B cell (primary cell): ENCODE measurements around the gene PHRF1. TPM values are rescaled to one million over a fixed set of nuclear protein-coding genes. Genes with fewer than 3 reads are reported as not detected.
A peak's percentile ranks its signal among the peaks of the same experiment; 100 is the strongest.

Experiments
- ATAC-seq: fragments of 200-7000 bp; cut with Tn5 transposase; one replicate; pipeline ENCODE4 v1.10.0; 2021; ENCODE audit warnings: low read depth, mild to moderate bottlenecking, moderate number of reproducible peaks, moderate library complexity
- CTCF ChIA-PET: fragments of 350-600 bp; sonication (Branson Sonifier 250); formaldehyde crosslinking; loops from one replicate; lab custom pipeline; 2021; ENCODE audit warnings: antibody characterized with exemption, inconsistent platforms; lab: Charles Lee
- POLR2A ChIA-PET: fragments of 350-600 bp; sonication (Branson Sonifier 250); formaldehyde crosslinking; loops from one replicate; lab custom pipeline; 2021; ENCODE audit warnings: antibody characterized with exemption; lab: Charles Lee
- DNase-seq: peaks from one replicate; pipeline ENCODE4 v3.0.0; 2013
- H2AFZ ChIP-seq: 2 replicates; pipeline ENCODE4 v1.6.1; 2012; ENCODE audit warnings: mild to moderate bottlenecking, low read depth, low read length; ENCODE audit not compliant: insufficient read depth, poor library complexity, severe bottlenecking
- H3K27ac ChIP-seq, 2 donors: 1 replicate in 1 of 2; 2 replicates in 1 of 2; pipeline ENCODE4 v1.5.1; 2012 to 2013; ENCODE audit warnings: low read length in 2 of 2, mild to moderate bottlenecking in 2 of 2, moderate library complexity in 1 of 2
- H3K27me3 ChIP-seq, 4 experiments: fragments of 200-600 bp in 1 of 4; sonication (generic) in 1 of 4; replicated peaks in 1 of 4; 1 replicate in 2 of 4; 2 replicates in 2 of 4; pipeline versions ENCODE4 v1.6.1 to v1.7.0; 2013 to 2016; ENCODE audit warnings: low read length in 3 of 4, mild to moderate bottlenecking in 2 of 4, mixed read lengths in 1 of 4, moderate library complexity in 1 of 4; ENCODE audit not compliant: insufficient read depth in 4 of 4, control insufficient read depth in 3 of 4; ENCODE audit errors: control extremely low read depth in 1 of 4
- H3K36me3 ChIP-seq, 2 experiments: replicated peaks in 1 of 2; 1 replicate in 1 of 2; 2 replicates in 1 of 2; pipeline versions ENCODE4 v1.6.1 to v1.7.1; 2013; ENCODE audit warnings: low read length in 1 of 2; ENCODE audit not compliant: insufficient read depth in 2 of 2, control insufficient read depth in 1 of 2; ENCODE audit errors: control extremely low read depth in 1 of 2, extremely low read depth in 1 of 2
- H3K4me1 ChIP-seq, 2 donors: fragments of 200-600 bp in 1 of 2; sonication (generic) in 1 of 2; 1 replicate in 1 of 2; 2 replicates in 1 of 2; pipeline versions ENCODE4 v1.5.1 to v1.6.1; 2013 to 2017; ENCODE audit warnings: low read length in 2 of 2; ENCODE audit not compliant: control insufficient read depth in 2 of 2, insufficient read depth in 2 of 2
- H3K4me2 ChIP-seq: replicated peaks from 2 replicates; pipeline ENCODE3; 2012; ENCODE audit warnings: mild to moderate bottlenecking, low read depth, low read length; ENCODE audit not compliant: poor library complexity, severe bottlenecking
- H3K4me3 ChIP-seq, 5 experiments: fragments of 200-600 bp in 1 of 5; sonication (generic) in 1 of 5; 1 replicate in 3 of 5; 2 replicates in 2 of 5; pipeline versions ENCODE4 v1.5.1 to v1.7.0; 2011 to 2016; ENCODE audit warnings: low read length in 4 of 5, mild to moderate bottlenecking in 4 of 5, low read depth in 2 of 5, control low read depth in 1 of 5, moderate library complexity in 1 of 5; ENCODE audit not compliant: insufficient read depth in 1 of 5; ENCODE audit errors: control extremely low read depth in 1 of 5, extremely low read depth in 1 of 5
- H3K79me2 ChIP-seq: fragments of 200-600 bp; sonication (generic); one replicate; pipeline ENCODE4 v1.6.0; 2016; ENCODE audit warnings: low read length; ENCODE audit not compliant: control insufficient read depth, insufficient read depth
- H3K9ac ChIP-seq: fragments of 200-600 bp; sonication (generic); 2 replicates; pipeline ENCODE4 v1.6.1; 2017; ENCODE audit warnings: mild to moderate bottlenecking, low read length, moderate library complexity
- H3K9me3 ChIP-seq, 3 donors: one replicate each; pipeline versions ENCODE4 v1.6.1 to v1.7.1; 2013; ENCODE audit warnings: low read length in 2 of 3; ENCODE audit not compliant: control insufficient read depth in 2 of 3, insufficient read depth in 1 of 3; ENCODE audit errors: control extremely low read depth in 1 of 3
- H4K20me1 ChIP-seq: 2 replicates; pipeline ENCODE4 v1.6.0; 2012; ENCODE audit warnings: mild to moderate bottlenecking, low read length; ENCODE audit not compliant: insufficient read depth, control insufficient read depth, poor library complexity, severe bottlenecking
- H3K27ac Mint-ChIP-seq: one replicate; pipeline ENCODE4 v1.8.0; 2021; ENCODE audit warnings: mixed read lengths
- H3K27me3 Mint-ChIP-seq: one replicate; pipeline ENCODE4 v1.8.0; 2021; ENCODE audit warnings: mixed read lengths
- H3K4me1 Mint-ChIP-seq: one replicate; pipeline ENCODE4 v1.8.0; 2021; ENCODE audit warnings: mixed read lengths
- H3K4me3 Mint-ChIP-seq: one replicate; pipeline ENCODE4 v1.8.0; 2021; ENCODE audit warnings: mixed read lengths
- H3K9me3 Mint-ChIP-seq: one replicate; pipeline ENCODE4 v1.8.0; 2022; ENCODE audit warnings: mixed read lengths; ENCODE audit not compliant: insufficient read depth
- EZH2 ChIP-seq: IDR thresholded peaks from 2 replicates; pipeline ENCODE4 v1.6.1; 2012; ENCODE audit warnings: borderline replicate concordance, low read depth, mild to moderate bottlenecking, moderate library complexity, low read length; ENCODE audit not compliant: insufficient read depth, poor library complexity, severe bottlenecking
- WGBS: methylation state at CpG from one replicate; pipeline ENCODE4 v1.1.5; 2013; ENCODE audit warnings: missing lambda C conversion rate; ENCODE audit not compliant: insufficient coverage; 5-methylcytosine and 5-hydroxymethylcytosine counted together
- intact Hi-C: fragments of 100-400 bp; cut with micrococcal nuclease; formaldehyde crosslinking; loops from one replicate; pipeline ENCODE4 v1.10.0; 2022
- polyA plus RNA-seq: library from polyadenylated mRNA; depleted of rRNA; stranded (reverse); fragments of >200 nt; gene quantifications from 2 replicates; pipeline ENCODE4 v1.2.3, GENCODE V29; 2012
- total RNA-seq, 2 donors: library from RNA; stranded (reverse); fragments of 120-200 nt in 1 of 2; gene quantifications; 1 replicate in 1 of 2; 2 replicates in 1 of 2; pipeline versions ENCODE4 v1.2.3 to v1.2.4, GENCODE V29; 2013 to 2022
- TF ChIP-seq, protein P1 (sequence below): fragments of 200-600 bp; IDR thresholded peaks from one replicate; pipeline ENCODE4 v1.8.0; 2022; ENCODE audit warnings: antibody characterized with exemption, mild to moderate bottlenecking

The PHRF1 gene
- total and polyA plus RNA-seq, 2 donors (not counting 1 experiment from before 2014, with no cell fraction given): 22.3 to 57.9 TPM

DNA sequence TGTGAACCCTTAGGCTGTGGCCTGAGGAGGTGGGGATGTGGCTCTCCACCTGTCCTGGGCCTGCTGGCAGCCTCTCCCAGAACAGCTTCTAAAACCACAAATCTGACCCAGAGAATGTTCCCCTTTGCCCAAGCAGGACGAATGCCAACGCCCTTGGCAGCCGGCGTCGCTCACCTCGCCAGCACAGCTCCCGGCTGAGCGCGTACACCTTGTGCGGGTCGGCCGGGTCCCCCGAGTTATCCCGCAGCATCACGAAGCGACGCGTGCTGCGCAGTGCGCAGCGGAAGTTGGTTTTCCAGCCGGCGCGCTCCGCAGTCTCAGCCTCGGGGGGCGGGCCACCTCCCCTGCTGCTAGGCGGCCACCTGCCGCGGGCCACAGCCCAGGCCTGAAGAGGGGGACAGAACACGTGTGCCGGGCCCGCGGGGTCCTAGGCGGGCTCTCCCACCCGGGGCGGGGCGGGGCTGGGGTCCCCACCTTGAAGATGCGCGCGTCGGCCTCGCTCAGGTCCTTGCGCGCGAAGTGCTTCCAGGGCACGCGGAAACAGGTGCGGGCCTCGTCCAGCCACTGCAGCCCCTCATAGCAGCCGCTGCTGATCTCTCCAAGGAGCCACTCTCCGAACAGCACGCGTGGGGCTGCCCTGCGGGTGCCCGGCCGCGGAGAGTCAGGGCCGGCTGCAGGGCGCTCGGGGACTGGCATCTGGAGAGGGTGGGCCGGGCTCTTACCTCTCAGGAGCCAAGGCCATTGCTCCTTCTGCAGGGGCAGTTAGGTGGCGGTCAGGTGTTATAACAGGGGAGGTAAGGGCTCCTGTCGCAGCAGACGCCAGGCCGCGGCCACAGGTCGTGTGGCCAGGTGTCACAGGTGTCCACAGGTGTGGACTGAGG lies 38.6 kb downstream of the PHRF1 start:
- peak overlapping the region; percentile 81 to 85 for H3K27ac ChIP-seq
- H3K36me3 ChIP-seq: peaks cover 0 to 42% of the 10 kb centered on the region in 2 experiments
- CTCF ChIA-PET: interaction anchor here (1.0 to 1.7 kb wide), 4 partner anchors 10 to 60 kb away, joined by 3 to 8 read pairs (median 4); no protein-coding TSS in a partner anchor
- ATAC-seq (no peak), DNase-seq (peak; percentile 42)
- H3K4me3 ChIP-seq: peak overlapping the region; percentile 45 to 83 (median 79)
- no peaks in the 10 kb centered on the region for H3K27me3 ChIP-seq
- peaks cover 18 to 35% of the 10 kb centered on the region in 2 donors for H3K4me1 ChIP-seq
- H3K4me2 ChIP-seq: peak overlapping the region; percentile 90
- H3K4me1 Mint-ChIP-seq: peaks cover 17% of the 10 kb centered on the region
- H3K27me3 Mint-ChIP-seq: no peaks in the 10 kb centered on the region
- WGBS: 74% methylated on average over 68 of the region's 68 CpGs
- intact Hi-C loops: loop anchor here (10.0 kb wide), 1 partner anchor 110 kb away; no protein-coding TSS in a partner anchor
- peak overlapping the region; percentile 94 for H3K27ac Mint-ChIP-seq
- peaks cover 6% of the 10 kb centered on the region for H3K79me2 ChIP-seq
- peak overlapping the region; percentile 80 for H3K9ac ChIP-seq
- TF ChIP-seq EZH2: no peak
- TF ChIP-seq, protein P1, sequence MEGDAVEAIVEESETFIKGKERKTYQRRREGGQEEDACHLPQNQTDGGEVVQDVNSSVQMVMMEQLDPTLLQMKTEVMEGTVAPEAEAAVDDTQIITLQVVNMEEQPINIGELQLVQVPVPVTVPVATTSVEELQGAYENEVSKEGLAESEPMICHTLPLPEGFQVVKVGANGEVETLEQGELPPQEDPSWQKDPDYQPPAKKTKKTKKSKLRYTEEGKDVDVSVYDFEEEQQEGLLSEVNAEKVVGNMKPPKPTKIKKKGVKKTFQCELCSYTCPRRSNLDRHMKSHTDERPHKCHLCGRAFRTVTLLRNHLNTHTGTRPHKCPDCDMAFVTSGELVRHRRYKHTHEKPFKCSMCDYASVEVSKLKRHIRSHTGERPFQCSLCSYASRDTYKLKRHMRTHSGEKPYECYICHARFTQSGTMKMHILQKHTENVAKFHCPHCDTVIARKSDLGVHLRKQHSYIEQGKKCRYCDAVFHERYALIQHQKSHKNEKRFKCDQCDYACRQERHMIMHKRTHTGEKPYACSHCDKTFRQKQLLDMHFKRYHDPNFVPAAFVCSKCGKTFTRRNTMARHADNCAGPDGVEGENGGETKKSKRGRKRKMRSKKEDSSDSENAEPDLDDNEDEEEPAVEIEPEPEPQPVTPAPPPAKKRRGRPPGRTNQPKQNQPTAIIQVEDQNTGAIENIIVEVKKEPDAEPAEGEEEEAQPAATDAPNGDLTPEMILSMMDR: no peak
- H3K9me3 ChIP-seq: no peaks in the 10 kb centered on the region
- peak overlapping the region; percentile 92 for H3K4me3 Mint-ChIP-seq
- no peaks in the 10 kb centered on the region for H3K9me3 Mint-ChIP-seq
- H4K20me1 ChIP-seq: peaks cover 53% of the 10 kb centered on the region
- peak overlapping the region; percentile 80 for H2AFZ ChIP-seq
- POLR2A ChIA-PET: interaction anchor here (0.6 to 2.0 kb wide), 7 partner anchors 9 to 79 kb away, joined by 3 to 13 read pairs (median 4); partner anchors contain the start of genes HRAS, LRRC56 and PHRF1
